ENCODE results near the gene ARV1.

- no peak for TF ChIP-seq ARNTL (CRISPR knock-in tag; IDR thresholded peaks at IDR 0.05; ENCODE audit: borderline replicate concordance, low read depth)
- no peak for TF ChIP-seq CREB5 (CRISPR knock-in tag; IDR thresholded peaks at IDR 0.05; ENCODE audit: low read depth)
- no peak for TF ChIP-seq BACH2 (CRISPR knock-in tag; IDR thresholded peaks at IDR 0.05; ENCODE audit: borderline replicate concordance)
- TF ChIP-seq ZFP3 (CRISPR knock-in tag; IDR thresholded peaks at IDR 0.05), result no peak
- TF ChIP-seq PATZ1 (CRISPR knock-in tag; IDR thresholded peaks at IDR 0.05; ENCODE audit: borderline replicate concordance), result no peak
Observed at GRCh38 chr1:231027971-231028370, 49.1 kb downstream of the ARV1 start.
